ENCODE data around the gene ATXN10.

ATXN10 gene

GRCh38 chr22:45649809-45650208, 21.8 kb upstream of the ATXN10 start:
- Histone ChIP-seq H3K27me3 (ENCODE audit: insufficient read depth, poor library complexity, severe bottlenecking) (no peaks in the 10 kb centered on the region), H3K4me3 (replicated peaks; ENCODE audit: insufficient read depth, low read length) (no peak overlapping the region), H3K27ac (replicated peaks) (no peak overlapping the region)
- no peak for TF ChIP-seq REST (IDR thresholded peaks at IDR 0.05; ENCODE audit: insufficient replicate concordance, low read depth)
- TF ChIP-seq SPI1 (IDR thresholded peaks at IDR 0.05; ENCODE audit: borderline replicate concordance, low read depth) = no peak
- TF ChIP-seq POLR2AphosphoS5 (IDR thresholded peaks at IDR 0.05; ENCODE audit: low read depth) = no peak
- TF ChIP-seq CTCF (IDR thresholded peaks at IDR 0.05; ENCODE audit: insufficient read depth, low read length) = no peak
- TF ChIP-seq GABPA (IDR thresholded peaks at IDR 0.05; ENCODE audit: low read depth) = no peak
- DNase-seq (ENCODE audit: low read depth in 1 of 2, low spot score in 1 of 2) = no peak

GRCh38 chr22:45650721-45651120, 20.9 kb upstream of the ATXN10 start:
- TF ChIP-seq CTCF (IDR thresholded peaks at IDR 0.05; ENCODE audit: insufficient read depth, low read length) = no peak
- TF ChIP-seq POLR2AphosphoS5 (IDR thresholded peaks at IDR 0.05; ENCODE audit: low read depth) = no peak
- TF ChIP-seq SPI1 (IDR thresholded peaks at IDR 0.05; ENCODE audit: borderline replicate concordance, low read depth) = no peak
- no peak for TF ChIP-seq GABPA (IDR thresholded peaks at IDR 0.05; ENCODE audit: low read depth)
- TF ChIP-seq REST (IDR thresholded peaks at IDR 0.05; ENCODE audit: insufficient replicate concordance, low read depth) = no peak
- DNase-seq (ENCODE audit: low read depth in 1 of 2, low spot score in 1 of 2) = no peak
- Histone ChIP-seq H3K27me3 (ENCODE audit: insufficient read depth, poor library complexity, severe bottlenecking) (no peaks in the 10 kb centered on the region), H3K4me3 (replicated peaks; ENCODE audit: insufficient read depth, low read length) (no peak overlapping the region), H3K27ac (replicated peaks) (no peak overlapping the region)

GRCh38 chr22:45651931-45652528, 19.6 kb upstream of the ATXN10 start:
- Histone ChIP-seq H3K27ac (replicated peaks) (no peak overlapping the region), H3K4me3 (replicated peaks; ENCODE audit: insufficient read depth, low read length) (no peak overlapping the region), H3K27me3 (ENCODE audit: insufficient read depth, poor library complexity, severe bottlenecking) (no peaks in the 10 kb centered on the region)
- DNase-seq (ENCODE audit: low read depth in 1 of 2, low spot score in 1 of 2) = no peak
- no peak for TF ChIP-seq GABPA (IDR thresholded peaks at IDR 0.05; ENCODE audit: low read depth)
- TF ChIP-seq CTCF (IDR thresholded peaks at IDR 0.05; ENCODE audit: insufficient read depth, low read length) = no peak
- TF ChIP-seq REST (IDR thresholded peaks at IDR 0.05; ENCODE audit: insufficient replicate concordance, low read depth) = no peak
- no peak for TF ChIP-seq POLR2AphosphoS5 (IDR thresholded peaks at IDR 0.05; ENCODE audit: low read depth)
- TF ChIP-seq SPI1 (IDR thresholded peaks at IDR 0.05; ENCODE audit: borderline replicate concordance, low read depth) = no peak

Measured in HL-60 (cell line).